Stimulated activated CD8-positive, alpha-beta memory T cell treated with anti-CD3 and anti-CD28 coated beads, Interleukin-12 subunit alpha, Interleukin-12 subunit beta, amount 100 ng/mL, for 1 hour (primary cell): ENCODE results near the gene RASAL2.
"Not testable (repeated sequence)": the region's sequence is repeated elsewhere in the genome, so short reads cannot be mapped to it uniquely, and the experiment has no call there.

Experiments used
- DNase-seq: peaks from one replicate; pipeline ENCODE4 v3.0.0-alpha.2; 2020; ENCODE audit warnings: low read depth

The RASAL2 gene

GRCh38 chr1:178494569-178494971 lies 400.7 kb downstream of the RASAL2 start:
- no peak for DNase-seq

- DNase-seq: no peak
Measured at GRCh38 chr1:178495158-178495557, 401.3 kb downstream of the RASAL2 start.

DNA sequence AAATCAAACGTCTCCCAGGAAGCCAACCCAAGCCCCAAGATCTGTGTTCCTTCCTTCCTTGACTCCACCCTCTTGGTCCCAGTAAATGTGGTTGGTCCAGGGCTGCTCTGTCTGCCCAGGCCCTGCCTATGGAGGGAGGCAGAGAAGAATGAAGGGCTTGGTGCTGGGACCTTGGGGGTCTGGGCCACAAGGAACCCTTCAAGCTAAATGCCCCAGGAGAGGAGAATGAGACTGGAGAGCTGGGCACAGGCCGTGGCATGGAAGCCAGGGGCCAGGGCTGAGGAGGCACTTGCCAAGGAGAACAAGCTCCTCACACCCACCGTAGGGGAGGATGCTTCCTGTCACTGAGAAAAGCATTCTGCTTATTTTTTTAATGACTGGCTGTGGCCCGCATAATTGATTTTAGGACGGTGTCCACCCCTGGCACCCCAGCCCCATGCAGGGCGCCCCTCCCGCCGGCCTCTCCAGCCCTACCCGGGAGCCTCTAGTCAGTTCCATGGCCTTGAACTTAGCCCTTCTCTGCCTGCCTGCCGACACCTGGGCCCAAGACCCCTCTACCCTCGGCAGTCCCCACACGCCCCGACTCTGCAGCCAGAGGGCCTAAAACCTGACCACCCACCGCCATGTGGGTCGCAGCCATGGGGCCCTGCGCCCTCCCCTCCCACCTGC lies 402.0 kb downstream of the RASAL2 start:
- no peak for DNase-seq

DNA sequence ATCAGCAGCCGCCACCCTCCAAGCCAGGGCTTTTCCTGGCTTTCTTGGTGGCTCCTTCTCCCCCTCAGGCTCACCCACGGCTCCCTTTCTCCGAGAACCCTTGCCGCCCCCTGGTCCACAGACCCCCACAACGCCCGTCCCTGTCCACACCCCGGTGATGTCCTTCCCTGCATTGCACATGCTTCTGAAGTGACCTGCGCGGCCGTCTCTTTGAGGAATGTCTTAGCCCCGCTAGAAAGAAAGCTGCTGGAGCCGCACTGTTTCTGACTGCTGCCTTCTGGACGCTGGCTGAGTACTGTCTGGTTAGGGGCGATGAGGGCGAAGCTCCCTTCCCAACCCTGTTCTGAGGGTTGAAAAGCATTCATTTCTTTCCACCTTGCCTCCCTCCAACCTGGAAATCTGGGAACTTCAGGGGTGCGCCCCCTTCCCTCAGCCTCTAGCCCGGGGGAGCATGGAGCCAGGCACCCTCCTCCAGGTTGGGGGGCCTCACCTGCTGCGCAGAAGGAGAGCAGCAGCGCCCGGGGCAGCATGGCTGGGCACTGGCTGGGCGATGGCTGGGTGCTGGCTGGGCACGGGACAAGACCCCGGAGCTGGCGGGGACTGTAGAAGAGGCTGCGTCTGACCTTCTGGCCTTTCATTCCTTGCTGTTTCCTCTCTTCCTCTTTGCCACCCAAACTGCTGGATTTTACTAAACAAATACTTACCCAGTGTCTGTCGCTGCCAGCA lies 402.7 kb downstream of the RASAL2 start, which contains the start of gene CLEC20A:
Gene CLEC20A (minus strand): TSS at position 555 of the 726 bp plus-strand sequence. CDS start 25 bp downstream, at position 530.
- no peak for DNase-seq

DNA sequence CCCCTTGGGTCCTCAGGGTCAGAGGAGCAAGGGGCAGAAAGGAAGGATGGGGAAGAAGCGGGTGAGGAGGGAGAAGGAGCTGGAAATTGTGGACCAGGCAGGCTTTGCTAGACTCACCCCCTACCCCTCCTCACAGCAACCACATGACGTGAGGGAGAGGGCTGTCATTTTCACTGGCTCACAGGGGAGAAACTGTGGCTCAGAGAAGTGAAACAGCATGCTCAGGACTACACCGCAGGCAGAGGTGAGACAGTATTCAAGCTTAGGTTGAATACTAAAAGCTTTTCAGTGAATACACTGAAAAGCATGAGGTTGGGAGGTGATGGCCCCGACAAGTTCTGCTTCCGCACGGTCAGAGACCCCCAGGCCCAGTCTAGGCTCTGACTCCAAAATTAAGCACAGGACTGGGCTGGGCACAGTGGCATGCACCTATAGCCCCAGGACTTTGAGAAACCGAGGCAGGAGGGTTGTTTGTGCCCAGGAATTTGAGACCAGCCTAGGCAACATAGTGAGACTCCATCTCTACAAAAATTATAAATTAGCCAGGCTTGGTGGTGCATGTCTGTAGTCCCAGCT lies 404.1 kb downstream of the RASAL2 start:
- no peak for DNase-seq

GRCh38 chr1:178498896-178499675 lies 405.2 kb downstream of the RASAL2 start:
- no peak for DNase-seq

GRCh38 chr1:178500091-178500770 lies 406.3 kb downstream of the RASAL2 start:
- no peak for DNase-seq

- DNase-seq: no peak
Measured at GRCh38 chr1:178500936-178501554, 407.1 kb downstream of the RASAL2 start.

DNA sequence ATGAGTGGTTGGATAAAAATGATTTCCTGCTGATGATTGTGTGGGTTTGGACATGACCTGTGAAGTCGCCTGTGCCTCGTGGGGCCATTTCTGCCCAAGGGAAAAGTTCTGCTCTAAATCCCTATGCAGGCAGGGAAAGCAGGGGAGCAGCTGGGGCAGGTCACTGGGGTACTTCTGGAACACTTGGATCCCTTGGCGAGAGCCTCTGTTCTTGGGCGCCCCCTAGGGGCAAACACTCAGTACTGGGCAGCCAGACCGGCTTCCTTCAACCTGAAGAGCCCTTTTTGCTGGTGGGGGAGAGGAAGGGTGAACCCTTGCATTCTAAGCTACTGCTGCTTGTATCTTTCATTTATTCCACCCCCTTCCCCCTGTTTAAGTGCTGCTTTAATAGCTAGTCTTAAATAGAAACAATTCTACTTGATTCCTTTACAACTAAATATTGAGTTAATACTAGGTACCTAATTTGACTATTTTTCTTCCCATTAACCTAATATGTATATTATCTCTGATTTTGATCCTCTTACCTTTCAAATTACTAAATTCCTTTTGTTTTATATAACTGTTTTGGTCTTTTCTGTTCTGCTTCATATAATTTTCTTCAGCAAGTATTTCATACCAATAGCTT lies 407.9 kb downstream of the RASAL2 start:
- DNase-seq: peak; percentile 15

DNA sequence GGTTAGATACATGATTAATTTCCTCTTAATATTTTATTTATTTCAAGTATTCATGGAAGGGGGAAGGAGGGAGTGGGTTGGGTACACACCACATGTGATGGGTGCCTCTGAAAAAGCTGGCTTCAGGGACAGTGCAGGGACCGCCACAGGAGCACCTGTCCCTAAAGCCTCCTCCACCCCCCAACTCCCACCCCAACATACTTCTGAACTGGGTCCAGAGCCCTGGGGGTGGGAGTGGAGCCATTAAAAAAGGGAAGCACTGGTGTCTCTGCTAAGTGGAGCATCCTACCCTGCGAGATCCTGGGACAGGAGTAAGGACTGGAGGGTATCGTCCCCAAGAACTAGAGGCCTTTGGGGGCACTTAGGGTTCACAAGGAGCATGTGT lies 408.4 kb downstream of the RASAL2 start:
- DNase-seq: no peak

DNA sequence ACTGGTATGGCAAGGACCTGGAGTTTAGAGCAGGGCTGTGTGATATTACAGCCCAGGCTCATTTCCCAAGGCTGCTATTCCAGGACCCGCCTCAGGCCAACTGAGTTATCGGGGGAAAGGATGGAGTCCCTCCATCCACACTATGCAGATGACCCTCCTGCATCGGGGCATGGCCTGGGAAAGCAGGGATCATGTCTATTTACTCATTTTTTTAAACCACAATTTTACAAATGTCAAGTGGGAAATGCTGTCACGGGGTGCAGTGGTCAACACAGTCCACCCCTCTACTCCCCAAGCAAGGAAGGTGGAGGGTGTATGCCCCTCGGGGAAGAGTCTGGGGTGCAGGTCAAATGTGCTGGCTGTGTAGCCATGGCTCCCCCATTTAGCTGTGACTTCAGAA lies 409.0 kb downstream of the RASAL2 start:
- DNase-seq: no peak

DNA sequence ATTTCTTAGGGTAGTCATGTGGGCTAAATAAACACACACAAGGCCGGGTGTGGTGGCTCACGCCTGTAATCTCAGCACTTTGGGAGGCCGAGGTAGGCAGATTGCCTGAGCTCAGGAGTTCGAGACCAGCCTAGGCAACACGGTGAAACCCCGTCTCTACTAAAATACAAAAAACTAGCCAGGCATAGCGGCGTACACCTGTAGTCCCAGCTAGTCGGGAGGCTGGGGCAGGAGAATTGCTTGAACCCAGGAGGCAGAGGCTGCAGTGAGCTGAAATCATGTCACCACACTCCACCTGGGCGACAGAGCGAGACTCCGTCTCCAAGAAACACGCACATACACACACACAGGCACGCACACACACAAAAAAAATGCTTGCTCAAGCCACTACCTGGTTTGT lies 409.4 kb downstream of the RASAL2 start:
- DNase-seq: not testable (repeated sequence)

DNA sequence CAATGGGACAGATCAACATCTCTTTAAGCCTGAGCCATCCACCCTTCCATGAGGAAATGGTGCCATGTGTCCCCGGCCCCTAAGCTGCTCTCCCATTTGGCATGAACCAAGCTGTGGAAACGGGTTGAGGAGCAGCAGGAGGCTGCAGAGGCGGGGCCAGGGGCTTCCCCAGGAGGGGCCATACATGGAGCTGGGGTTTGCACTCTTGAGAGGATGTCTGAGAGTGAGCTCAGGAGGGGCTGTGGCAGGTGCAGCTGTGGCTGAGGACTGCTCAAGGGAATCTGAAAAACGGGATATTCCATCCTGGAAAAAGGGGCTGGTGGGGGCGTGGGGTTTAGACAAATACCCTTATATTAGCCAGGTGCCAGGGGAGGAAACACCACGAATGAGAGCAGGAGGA lies 409.9 kb downstream of the RASAL2 start:
- DNase-seq: no peak

DNA sequence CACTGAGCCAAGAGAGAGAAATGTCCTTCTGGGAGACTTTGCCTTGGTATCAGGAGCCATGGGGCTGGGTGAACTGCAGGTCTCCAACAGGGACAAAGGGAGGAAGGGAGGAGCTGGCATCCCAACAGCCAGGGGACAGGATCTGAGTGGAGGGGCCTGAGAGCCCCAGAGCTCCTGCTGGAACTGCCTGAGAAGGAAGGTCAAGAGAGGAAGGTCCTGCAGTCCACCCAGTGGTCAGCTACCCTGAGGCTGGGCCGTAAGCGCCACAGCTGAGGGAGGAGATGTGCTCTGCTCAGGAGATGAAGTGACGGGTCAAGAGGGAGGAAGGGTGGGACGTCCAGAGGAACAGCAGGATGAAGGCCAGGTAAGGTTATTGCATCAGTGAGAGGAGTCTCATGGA lies 410.4 kb downstream of the RASAL2 start:
- DNase-seq: no peak

DNA sequence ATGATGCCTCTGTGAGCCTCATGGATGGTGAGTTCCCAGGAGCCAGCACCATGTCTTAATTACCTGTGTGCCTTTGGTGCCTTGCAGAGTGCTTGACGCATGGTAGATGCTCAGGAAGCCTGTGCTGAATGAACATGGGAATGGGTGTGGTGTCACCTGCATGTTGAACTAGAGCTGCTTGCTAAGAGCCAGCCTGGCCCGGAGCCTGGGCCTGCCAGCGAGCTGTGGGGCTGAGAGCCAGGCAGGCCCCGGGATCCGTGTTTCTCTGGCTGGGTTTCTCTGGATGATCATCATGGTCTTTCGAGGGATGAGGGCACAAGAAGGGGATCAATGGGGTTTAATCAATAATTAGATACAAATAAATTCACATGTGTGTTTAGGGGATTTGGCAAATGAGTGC lies 412.3 kb downstream of the RASAL2 start:
- DNase-seq: no peak

DNA sequence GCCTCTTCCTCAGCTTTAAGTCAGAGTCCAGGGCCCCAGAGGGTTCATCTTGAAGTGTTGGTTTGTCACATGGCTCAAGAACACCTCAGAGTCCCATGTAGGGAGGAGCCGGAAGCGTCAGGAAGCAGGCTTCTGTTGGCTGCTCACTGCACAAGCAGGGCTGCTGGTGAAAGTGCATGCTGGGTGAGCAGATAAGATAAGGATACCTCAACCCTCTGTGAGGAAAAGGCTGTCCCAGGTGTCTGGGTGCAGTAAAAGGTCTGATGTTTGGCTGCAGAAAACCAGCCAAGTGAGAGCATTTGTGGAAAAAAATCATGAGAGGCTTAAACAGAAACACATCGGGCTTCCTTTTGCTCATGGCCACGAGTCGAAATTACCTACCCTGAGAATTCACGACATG lies 412.8 kb downstream of the RASAL2 start:
- no peak for DNase-seq

DNA sequence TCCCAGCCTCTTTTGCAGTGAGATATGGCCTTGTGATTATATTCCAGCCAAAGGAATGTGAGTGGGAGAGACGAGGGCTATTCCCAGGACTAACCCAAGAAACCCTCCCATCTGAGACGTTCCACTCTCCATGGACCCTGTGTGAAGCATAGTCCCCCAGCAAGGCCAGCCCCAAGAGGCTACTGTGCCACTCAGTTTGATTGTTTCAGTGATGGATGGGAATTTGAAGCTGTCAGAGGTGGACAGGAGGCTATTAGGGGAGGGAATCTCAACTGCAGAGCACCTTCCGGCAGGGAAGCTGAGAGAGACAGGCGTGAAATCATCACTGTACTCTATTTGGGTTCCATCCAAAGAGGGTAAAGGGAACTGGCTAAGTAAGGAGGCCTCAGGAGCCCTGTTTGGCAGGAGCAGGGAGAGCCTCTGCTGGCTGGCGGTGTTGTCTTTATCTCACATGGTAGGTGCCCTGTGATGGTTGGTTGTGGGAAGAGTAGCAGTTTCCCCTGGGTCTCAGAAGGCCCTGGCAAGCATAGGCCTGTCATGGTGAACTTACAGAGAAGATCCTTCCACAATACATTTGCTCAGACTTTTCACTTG lies 415.6 kb downstream of the RASAL2 start:
- DNase-seq: no peak

- no peak for DNase-seq
Measured at GRCh38 chr1:178510155-178510554, 416.3 kb downstream of the RASAL2 start.

DNA sequence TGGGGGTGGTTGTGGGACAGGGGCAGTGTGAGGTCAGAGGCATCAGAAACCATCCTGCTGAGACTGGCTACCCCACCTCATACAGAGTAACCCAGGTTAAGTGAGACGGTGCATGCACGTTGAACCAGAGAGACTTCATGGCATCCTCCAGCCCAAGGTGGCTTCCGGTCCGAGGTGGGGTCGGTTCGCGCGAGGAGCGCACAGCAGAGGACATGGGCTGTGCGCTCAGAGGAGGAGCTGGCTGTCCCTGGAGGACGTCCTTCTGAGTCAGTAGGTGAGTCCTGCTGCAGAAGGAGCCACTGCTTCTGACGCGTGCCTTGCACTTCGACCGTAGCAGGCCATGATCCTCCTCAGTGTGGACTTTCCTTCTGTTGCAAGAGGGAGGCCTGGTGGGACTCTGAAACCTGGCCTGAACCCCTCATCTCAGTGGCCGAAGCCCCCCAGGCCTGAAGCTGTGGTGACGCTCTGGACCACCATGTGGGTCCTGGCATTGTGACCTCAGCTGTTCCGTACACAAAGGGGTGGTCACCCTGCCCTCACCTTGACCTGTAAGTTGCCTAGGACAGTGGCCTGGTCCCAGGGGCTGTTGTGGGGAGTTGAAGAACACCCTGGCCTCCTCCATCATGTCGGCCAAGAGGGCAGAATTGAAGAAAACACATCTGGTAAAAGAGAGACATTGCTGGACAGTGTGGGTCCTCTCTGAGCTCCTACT lies 418.8 kb downstream of the RASAL2 start, which contains the start of gene TEX35:
Gene TEX35 (plus strand): TSS at position 544 of the 712 bp plus-strand sequence. CDS start 80 bp downstream, at position 624.
- DNase-seq: no peak
